Neural progenitor cell (in vitro differentiated cells): ENCODE data around the gene RSAD2. TPM values are rescaled to one million over a fixed set of nuclear protein-coding genes. Genes with fewer than 3 reads are reported as not detected.

Experiments used
- DNase-seq: peaks from one replicate; pipeline ENCODE4 v3.0.0-alpha.2; 2016; ENCODE audit warnings: low spot score
- H2AFZ ChIP-seq: fragments of 200-600 bp; sonication (generic); replicated peaks from 2 replicates; pipeline ENCODE4 v1.6.1; 2016; ENCODE audit warnings: antibody characterized with exemption
- H3F3A ChIP-seq: fragments of 200-600 bp; sonication (generic); 2 replicates; pipeline ENCODE4 v1.6.1; 2016; ENCODE audit warnings: antibody characterized with exemption, low read depth
- H3K27ac ChIP-seq: fragments of 200-600 bp; sonication (generic); 2 replicates; pipeline ENCODE4 v1.5.1; 2016; ENCODE audit warnings: mild to moderate bottlenecking
- H3K27me3 ChIP-seq: fragments of 200-600 bp; sonication (generic); 2 replicates; pipeline ENCODE4 v1.6.1; 2016; ENCODE audit warnings: mild to moderate bottlenecking, moderate library complexity
- H3K36me3 ChIP-seq: fragments of 200-600 bp; sonication (generic); 2 replicates; pipeline ENCODE4 v1.5.1; 2016
- H3K4me1 ChIP-seq: fragments of 200-600 bp; sonication (generic); 2 replicates; pipeline ENCODE4 v1.6.1; 2016; ENCODE audit warnings: mixed run types
- H3K4me2 ChIP-seq: fragments of 200-600 bp; sonication (generic); 2 replicates; pipeline ENCODE4 v1.6.1; 2016
- H3K4me3 ChIP-seq: fragments of 200-600 bp; sonication (generic); 2 replicates; pipeline ENCODE4 v1.5.1; 2016
- H3K79me2 ChIP-seq: fragments of 200-600 bp; sonication (generic); 2 replicates; pipeline ENCODE4 v1.6.1; 2016; ENCODE audit warnings: low read depth
- H3K9ac ChIP-seq: fragments of 200-600 bp; sonication (generic); 2 replicates; pipeline ENCODE4 v1.6.1; 2016
- H3K9me3 ChIP-seq: fragments of 200-600 bp; sonication (generic); 2 replicates; pipeline ENCODE4 v1.5.1; 2016; ENCODE audit warnings: low read depth
- H4K20me1 ChIP-seq: fragments of 200-600 bp; sonication (generic); 2 replicates; pipeline ENCODE4 v1.6.1; 2016; ENCODE audit warnings: low read depth
- H3K27ac Mint-ChIP-seq: 3 replicates; pipeline ENCODE4 v1.8.0; 2021; ENCODE audit warnings: mixed read lengths
- H3K27me3 Mint-ChIP-seq: 2 replicates; pipeline ENCODE4 v1.8.0; 2022; ENCODE audit warnings: low read depth, mild to moderate bottlenecking, inconsistent platforms, moderate library complexity, mixed read lengths; ENCODE audit not compliant: insufficient read depth
- H3K36me3 Mint-ChIP-seq: 3 replicates; pipeline ENCODE4 v1.8.0; 2021; ENCODE audit warnings: mixed read lengths
- H3K4me1 Mint-ChIP-seq: 3 replicates; pipeline ENCODE4 v1.8.0; 2021; ENCODE audit warnings: mixed read lengths
- H3K4me3 Mint-ChIP-seq: 3 replicates; pipeline ENCODE4 v1.8.0; 2021; ENCODE audit warnings: mild to moderate bottlenecking, moderate library complexity, mixed read lengths
- H3K9me3 Mint-ChIP-seq: 3 replicates; pipeline ENCODE4 v1.8.0; 2020; ENCODE audit warnings: mixed read lengths
- CTCF ChIP-seq: fragments of 200-600 bp; sonication (generic); IDR thresholded peaks from 2 replicates; pipeline ENCODE4 v1.5.1; 2017; ENCODE audit warnings: antibody characterized with exemption, mild to moderate bottlenecking
- EZH2 ChIP-seq: fragments of 200-600 bp; sonication (generic); IDR thresholded peaks from 2 replicates; pipeline ENCODE4 v1.6.1; 2017; ENCODE audit warnings: antibody characterized with exemption, mild to moderate bottlenecking, moderate library complexity
- EZH2phosphoT487 ChIP-seq: fragments of 200-600 bp; sonication (generic); IDR thresholded peaks from 2 replicates; pipeline ENCODE4 v1.6.1; 2017; ENCODE audit warnings: antibody characterized with exemption
- total RNA-seq: library from RNA; depleted of rRNA; stranded (reverse); fragments of >200 nt; gene quantifications from 2 replicates; pipeline ENCODE4 v1.2.3, GENCODE V29; 2015; ENCODE audit warnings: low replicate concordance

The RSAD2 gene
- total RNA-seq, 1 donor from 2014 or later: not detected

- Mint-ChIP-seq H3K4me3 (no peak overlapping the region), H3K4me1 (no peaks in the 10 kb centered on the region), H3K27me3 (no peaks in the 10 kb centered on the region), H3K36me3 (peaks cover 20% of the 10 kb centered on the region), H3K27ac (no peak overlapping the region), H3K9me3 (peaks cover 59% of the 10 kb centered on the region)
- TF ChIP-seq EZH2 (no peak), CTCF (no peak), EZH2phosphoT487 (no peak)
- no peak overlapping the region for H3K4me2 ChIP-seq
- no peaks in the 10 kb centered on the region for H3K79me2 ChIP-seq
- no peaks in the 10 kb centered on the region for H4K20me1 ChIP-seq
- no peak overlapping the region for H3K27ac ChIP-seq
- H3K4me3 ChIP-seq: no peak overlapping the region
- H3F3A ChIP-seq: no peaks in the 10 kb centered on the region
- H3K27me3 ChIP-seq: no peaks in the 10 kb centered on the region
- no peaks in the 10 kb centered on the region for H3K36me3 ChIP-seq
- no peak overlapping the region for H3K9ac ChIP-seq
- no peaks in the 10 kb centered on the region for H3K4me1 ChIP-seq
- peaks cover 12% of the 10 kb centered on the region for H3K9me3 ChIP-seq
- H2AFZ ChIP-seq: no peak overlapping the region
- DNase-seq: no peak
Observed at GRCh38 chr2:6845903-6846302, 31.7 kb upstream of the RSAD2 start.

DNA sequence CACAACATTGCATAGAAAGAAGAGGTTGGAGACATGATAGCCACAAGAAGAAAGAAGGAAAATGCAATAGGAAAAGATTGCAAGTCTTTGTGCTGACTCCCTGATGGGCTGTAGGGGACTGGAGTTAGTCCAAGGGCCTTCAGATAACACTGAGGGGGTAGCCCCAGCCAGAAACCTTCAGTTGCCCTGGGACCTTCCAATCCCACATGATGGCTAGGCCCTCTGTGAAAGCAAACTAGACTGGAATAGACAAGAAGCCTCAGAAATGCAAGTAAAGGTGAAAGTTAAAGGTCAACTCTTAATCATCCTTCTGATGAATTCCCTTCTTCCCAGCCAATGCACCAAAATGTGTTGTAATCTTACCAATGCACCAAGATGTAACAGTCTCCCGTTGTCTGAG lies 31.0 kb upstream of the RSAD2 start:
- TF ChIP-seq EZH2phosphoT487: no peak
- TF ChIP-seq EZH2: no peak
- no peak for TF ChIP-seq CTCF
- H3K4me1 Mint-ChIP-seq: no peaks in the 10 kb centered on the region
- Histone ChIP-seq H3K9me3 (peaks cover 12% of the 10 kb centered on the region), H3K27ac (no peak overlapping the region), H3K27me3 (no peaks in the 10 kb centered on the region), H4K20me1 (no peaks in the 10 kb centered on the region), H3K36me3 (no peaks in the 10 kb centered on the region), H2AFZ (no peak overlapping the region), H3K9ac (no peak overlapping the region), H3K4me1 (no peaks in the 10 kb centered on the region), H3K79me2 (no peaks in the 10 kb centered on the region), H3K4me2 (no peak overlapping the region), H3F3A (no peaks in the 10 kb centered on the region), H3K4me3 (no peak overlapping the region)
- no peak for DNase-seq
- H3K27ac Mint-ChIP-seq: no peak overlapping the region
- H3K4me3 Mint-ChIP-seq: no peak overlapping the region
- peaks cover 20% of the 10 kb centered on the region for H3K36me3 Mint-ChIP-seq
- peaks cover 59% of the 10 kb centered on the region for H3K9me3 Mint-ChIP-seq
- no peaks in the 10 kb centered on the region for H3K27me3 Mint-ChIP-seq

GRCh38 chr2:6846967-6847681 lies 30.5 kb upstream of the RSAD2 start:
- DNase-seq: no peak
- H3K27ac ChIP-seq: no peak overlapping the region
- H3K4me1 Mint-ChIP-seq: no peaks in the 10 kb centered on the region
- H2AFZ ChIP-seq: no peak overlapping the region
- H3F3A ChIP-seq: no peaks in the 10 kb centered on the region
- no peak overlapping the region for H3K4me3 ChIP-seq
- TF ChIP-seq EZH2phosphoT487 (no peak), CTCF (no peak), EZH2 (no peak)
- no peaks in the 10 kb centered on the region for H3K27me3 Mint-ChIP-seq
- H3K27me3 ChIP-seq: no peaks in the 10 kb centered on the region
- peaks cover 20% of the 10 kb centered on the region for H3K36me3 Mint-ChIP-seq
- no peak overlapping the region for H3K4me2 ChIP-seq
- no peaks in the 10 kb centered on the region for H4K20me1 ChIP-seq
- peaks cover 12% of the 10 kb centered on the region for H3K9me3 ChIP-seq
- no peak overlapping the region for H3K4me3 Mint-ChIP-seq
- H3K36me3 ChIP-seq: no peaks in the 10 kb centered on the region
- no peak overlapping the region for H3K9ac ChIP-seq
- peaks cover 59% of the 10 kb centered on the region for H3K9me3 Mint-ChIP-seq
- H3K79me2 ChIP-seq: no peaks in the 10 kb centered on the region
- H3K4me1 ChIP-seq: no peaks in the 10 kb centered on the region
- H3K27ac Mint-ChIP-seq: no peak overlapping the region
